Osteocyte (in vitro differentiated cells): ENCODE measurements around the gene ABCB9. TPM values are rescaled to one million over a fixed set of nuclear protein-coding genes. Genes with fewer than 3 reads are reported as not detected.

ENCODE experiments used
- DNase-seq: peaks from one replicate; pipeline ENCODE4 v3.0.0; 2021; ENCODE audit warnings: mixed read lengths; ENCODE audit not compliant: unreplicated experiment; ENCODE audit errors: extremely low spot score
- H3K27ac Mint-ChIP-seq: one replicate; pipeline ENCODE4 v1.8.0; 2021; ENCODE audit warnings: mild to moderate bottlenecking, mixed read lengths; ENCODE audit not compliant: unreplicated experiment
- H3K27me3 Mint-ChIP-seq: one replicate; pipeline ENCODE4 v1.8.0; 2021; ENCODE audit warnings: mixed read lengths; ENCODE audit not compliant: unreplicated experiment
- H3K36me3 Mint-ChIP-seq: one replicate; pipeline ENCODE4 v1.8.0; 2021; ENCODE audit warnings: mixed read lengths; ENCODE audit not compliant: unreplicated experiment
- H3K4me1 Mint-ChIP-seq: one replicate; pipeline ENCODE4 v1.8.0; 2021; ENCODE audit warnings: mixed read lengths; ENCODE audit not compliant: unreplicated experiment
- H3K4me3 Mint-ChIP-seq: one replicate; pipeline ENCODE4 v1.8.0; 2021; ENCODE audit warnings: mild to moderate bottlenecking, moderate library complexity, mixed read lengths; ENCODE audit not compliant: unreplicated experiment
- H3K9me3 Mint-ChIP-seq: one replicate; pipeline ENCODE4 v1.8.0; 2021; ENCODE audit warnings: mixed read lengths; ENCODE audit not compliant: unreplicated experiment
- total RNA-seq: library from RNA; stranded (reverse); gene quantifications from 2 replicates; pipeline ENCODE4 v1.2.1, GENCODE V29; 2021
- TF ChIP-seq, protein P1 (sequence below): fragments of 200-600 bp; sonication (generic); IDR thresholded peaks from 2 replicates; pipeline ENCODE4 v1.5.0; 2021; ENCODE audit warnings: antibody characterized with exemption, mild to moderate bottlenecking, moderate library complexity

ABCB9 gene
- total RNA-seq, 1 donor from 2014 or later: 13.4 TPM

- H3K4me3 Mint-ChIP-seq: no peak overlapping the region
- no peaks in the 10 kb centered on the region for H3K36me3 Mint-ChIP-seq
- no peaks in the 10 kb centered on the region for H3K9me3 Mint-ChIP-seq
- peaks cover 22% of the 10 kb centered on the region for H3K4me1 Mint-ChIP-seq
- DNase-seq: no peak
- no peak overlapping the region for H3K27ac Mint-ChIP-seq
- no peaks in the 10 kb centered on the region for H3K27me3 Mint-ChIP-seq
- TF ChIP-seq, protein P1, sequence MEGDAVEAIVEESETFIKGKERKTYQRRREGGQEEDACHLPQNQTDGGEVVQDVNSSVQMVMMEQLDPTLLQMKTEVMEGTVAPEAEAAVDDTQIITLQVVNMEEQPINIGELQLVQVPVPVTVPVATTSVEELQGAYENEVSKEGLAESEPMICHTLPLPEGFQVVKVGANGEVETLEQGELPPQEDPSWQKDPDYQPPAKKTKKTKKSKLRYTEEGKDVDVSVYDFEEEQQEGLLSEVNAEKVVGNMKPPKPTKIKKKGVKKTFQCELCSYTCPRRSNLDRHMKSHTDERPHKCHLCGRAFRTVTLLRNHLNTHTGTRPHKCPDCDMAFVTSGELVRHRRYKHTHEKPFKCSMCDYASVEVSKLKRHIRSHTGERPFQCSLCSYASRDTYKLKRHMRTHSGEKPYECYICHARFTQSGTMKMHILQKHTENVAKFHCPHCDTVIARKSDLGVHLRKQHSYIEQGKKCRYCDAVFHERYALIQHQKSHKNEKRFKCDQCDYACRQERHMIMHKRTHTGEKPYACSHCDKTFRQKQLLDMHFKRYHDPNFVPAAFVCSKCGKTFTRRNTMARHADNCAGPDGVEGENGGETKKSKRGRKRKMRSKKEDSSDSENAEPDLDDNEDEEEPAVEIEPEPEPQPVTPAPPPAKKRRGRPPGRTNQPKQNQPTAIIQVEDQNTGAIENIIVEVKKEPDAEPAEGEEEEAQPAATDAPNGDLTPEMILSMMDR: no peak
Measured at GRCh38 chr12:122921917-122922316, 44.3 kb downstream of the ABCB9 start.

GRCh38 chr12:122920687-122921086, 45.6 kb downstream of the ABCB9 start:
- H3K9me3 Mint-ChIP-seq: no peaks in the 10 kb centered on the region
- no peaks in the 10 kb centered on the region for H3K27me3 Mint-ChIP-seq
- no peak overlapping the region for H3K4me3 Mint-ChIP-seq
- no peak for DNase-seq
- peaks cover 27% of the 10 kb centered on the region for H3K4me1 Mint-ChIP-seq
- H3K36me3 Mint-ChIP-seq: no peaks in the 10 kb centered on the region
- TF ChIP-seq, protein P1: no peak
- H3K27ac Mint-ChIP-seq: no peak overlapping the region

GRCh38 chr12:122918827-122919226, 47.4 kb downstream of the ABCB9 start:
- Mint-ChIP-seq H3K27me3 (no peaks in the 10 kb centered on the region), H3K4me3 (no peak overlapping the region), H3K36me3 (no peaks in the 10 kb centered on the region), H3K4me1 (peaks cover 27% of the 10 kb centered on the region), H3K9me3 (no peaks in the 10 kb centered on the region), H3K27ac (no peak overlapping the region)
- no peak for DNase-seq
- TF ChIP-seq, protein P1: no peak

DNA sequence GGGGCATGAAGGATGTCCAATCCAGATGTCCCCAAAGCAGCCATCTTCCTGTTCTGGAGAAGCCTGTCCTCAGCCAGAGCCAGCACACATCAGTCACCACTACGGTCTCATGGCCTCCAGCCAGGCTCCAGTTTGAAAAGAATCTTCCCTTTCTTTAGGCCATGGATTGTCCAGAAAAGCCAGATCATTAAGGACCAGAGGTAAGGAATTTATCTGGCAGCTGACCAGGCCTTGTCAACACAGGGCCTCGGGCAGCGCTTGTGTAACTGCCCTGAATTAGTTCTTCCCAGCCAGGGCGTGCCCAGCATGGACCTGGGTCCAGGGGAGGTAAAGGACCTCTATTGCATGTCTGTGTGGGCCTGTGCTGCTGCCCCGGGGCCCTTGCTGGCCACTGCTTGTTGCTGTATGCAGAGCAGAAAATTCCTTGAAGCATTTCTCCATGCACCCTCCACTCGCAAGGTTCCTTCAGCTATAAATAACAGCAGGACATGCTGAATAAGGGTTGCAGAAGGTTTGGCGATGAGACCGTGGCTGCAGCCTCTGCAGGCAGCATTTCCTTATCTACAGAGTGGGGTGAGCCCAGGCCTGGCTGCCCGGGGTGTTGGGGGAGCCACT, 48.6 kb downstream of the ABCB9 start:
- Mint-ChIP-seq H3K27ac (peak overlapping the region; percentile 56), H3K36me3 (no peaks in the 10 kb centered on the region), H3K27me3 (no peaks in the 10 kb centered on the region), H3K9me3 (no peaks in the 10 kb centered on the region), H3K4me3 (no peak overlapping the region), H3K4me1 (peaks cover 27% of the 10 kb centered on the region)
- TF ChIP-seq, protein P1: no peak
- DNase-seq: no peak

GRCh38 chr12:122909442-122910288, 56.6 kb downstream of the ABCB9 start:
- TF ChIP-seq, protein P1: no peak
- H3K4me3 Mint-ChIP-seq: no peak overlapping the region
- DNase-seq: no peak
- H3K4me1 Mint-ChIP-seq: peaks cover 10% of the 10 kb centered on the region
- no peaks in the 10 kb centered on the region for H3K9me3 Mint-ChIP-seq
- H3K36me3 Mint-ChIP-seq: no peaks in the 10 kb centered on the region
- H3K27ac Mint-ChIP-seq: peak overlapping the region; percentile 64
- no peaks in the 10 kb centered on the region for H3K27me3 Mint-ChIP-seq
